Immature natural killer cell (primary cell): Measurements from ENCODE around the gene AGAP9. TPM values are rescaled to one million over a fixed set of nuclear protein-coding genes. Genes with fewer than 3 reads are reported as not detected.
"Not testable (repeated sequence)": the region's sequence is repeated elsewhere in the genome, so short reads cannot be mapped to it uniquely, and the experiment has no call there.

Source experiments
- DNase-seq, 3 donors: peaks; one replicate each; pipeline ENCODE4 v3.0.0; 2022; ENCODE audit warnings: mixed read lengths in 1 of 3
- H3K27ac Mint-ChIP-seq, 6 donors: one replicate each; pipeline ENCODE4 v1.8.0; 2020; ENCODE audit warnings: mixed read lengths in 6 of 6, mild to moderate bottlenecking in 5 of 6, inconsistent platforms in 4 of 6, moderate library complexity in 3 of 6
- H3K27me3 Mint-ChIP-seq, 3 donors: one replicate each; pipeline ENCODE4 v1.8.0; 2020 to 2021; ENCODE audit warnings: low read depth in 3 of 3, mild to moderate bottlenecking in 3 of 3, mixed read lengths in 3 of 3, moderate library complexity in 3 of 3, inconsistent platforms in 1 of 3
- H3K36me3 Mint-ChIP-seq, 3 donors: one replicate each; pipeline ENCODE4 v1.8.0; 2020; ENCODE audit warnings: mixed read lengths in 3 of 3, inconsistent platforms in 2 of 3, mild to moderate bottlenecking in 2 of 3
- H3K4me1 Mint-ChIP-seq, 2 donors: one replicate each; pipeline ENCODE4 v1.8.0; 2020; ENCODE audit warnings: inconsistent platforms in 2 of 2, mild to moderate bottlenecking in 2 of 2, mixed read lengths in 2 of 2, moderate library complexity in 1 of 2
- H3K4me3 Mint-ChIP-seq, 5 donors: one replicate each; pipeline ENCODE4 v1.8.0; 2020; ENCODE audit warnings: mild to moderate bottlenecking in 5 of 5, mixed read lengths in 5 of 5, inconsistent platforms in 3 of 5, moderate library complexity in 3 of 5
- H3K9me3 Mint-ChIP-seq, 6 donors: one replicate each; pipeline ENCODE4 v1.8.0; 2020; ENCODE audit warnings: mild to moderate bottlenecking in 6 of 6, mixed read lengths in 6 of 6, inconsistent platforms in 4 of 6, moderate library complexity in 3 of 6
- polyA plus RNA-seq, 3 donors: library from polyadenylated mRNA; unstranded; fragments of 300-500 nt; fragmentation: Illumina TruSeq; gene quantifications; one replicate each; pipeline ENCODE4 v1.2.3, GENCODE V29; 2021

Gene AGAP9
- polyA plus RNA-seq, 3 donors from 2014 or later, result 0.29 to 1.1 TPM; not detected in 1

DNA sequence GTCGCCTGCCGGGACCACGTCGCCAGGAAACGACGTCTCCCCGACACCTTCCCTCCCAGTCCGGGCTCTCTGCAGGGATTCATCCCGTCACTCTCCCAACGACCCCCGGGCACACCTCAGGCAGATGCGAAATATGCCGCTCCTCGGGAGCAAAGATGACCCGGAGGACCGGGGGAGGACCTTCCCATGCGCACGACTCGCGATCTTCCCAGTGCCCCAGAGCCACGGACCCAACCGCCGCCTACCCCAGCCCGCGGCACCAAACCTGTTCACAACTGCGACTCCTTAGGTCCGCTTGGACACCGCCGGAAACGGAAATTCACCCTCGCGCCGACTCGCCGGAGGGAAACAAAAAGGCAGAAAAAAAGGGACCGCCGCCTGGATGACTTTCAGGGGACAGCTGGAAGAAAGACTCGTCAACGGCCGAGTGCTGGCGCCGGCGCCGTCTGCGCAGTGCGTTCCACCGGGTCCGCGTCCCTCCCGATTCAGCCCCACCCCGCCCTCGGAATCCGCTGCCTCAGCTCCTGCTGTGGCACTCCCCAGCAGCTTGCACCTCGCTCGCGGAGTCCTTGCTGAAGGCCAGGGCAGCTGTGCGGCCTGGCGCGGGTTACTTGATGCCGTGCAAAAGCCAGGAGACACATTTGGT, 29.9 kb upstream of the AGAP9 start:
- Mint-ChIP-seq H3K4me1 (peaks cover 9 to 17% of the 10 kb centered on the region in 2 donors), H3K4me3 (peak overlapping the region; percentile 94 to 100 (median 99)), H3K27ac (peak overlapping the region; percentile 94 to 96 (median 96))
- H3K27me3 Mint-ChIP-seq, H3K9me3 Mint-ChIP-seq, H3K36me3 Mint-ChIP-seq: not testable (repeated sequence)
- peak; percentile 64 to 73 (median 66) for DNase-seq

DNA sequence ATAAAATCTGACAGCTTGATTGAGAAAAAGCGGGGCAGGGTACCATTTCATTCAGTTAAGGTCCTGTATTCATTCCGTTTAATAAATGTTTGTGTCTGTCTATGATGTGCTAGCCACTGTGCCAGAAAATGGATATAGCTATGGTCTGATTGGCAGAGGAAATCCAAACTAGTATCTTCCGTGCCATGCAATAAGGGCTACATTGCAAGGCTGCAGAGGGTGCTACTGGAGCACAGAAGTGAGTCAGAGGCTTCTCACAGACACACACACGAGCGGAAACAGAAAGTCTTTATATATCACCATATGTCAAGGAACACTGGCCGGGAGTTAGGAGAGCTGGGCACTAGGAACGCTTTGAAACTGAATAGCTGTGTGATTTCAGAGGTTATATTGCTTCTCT, 29.3 kb upstream of the AGAP9 start:
- H3K27ac Mint-ChIP-seq, result peak overlapping the region; percentile 92 to 96 (median 96)
- peak; percentile 20 to 39 (median 27) for DNase-seq
- not testable (repeated sequence) for H3K9me3 Mint-ChIP-seq, H3K36me3 Mint-ChIP-seq, H3K27me3 Mint-ChIP-seq
- peak overlapping the region; percentile 94 to 100 (median 99) for H3K4me3 Mint-ChIP-seq
- peaks cover 9 to 17% of the 10 kb centered on the region in 2 donors for H3K4me1 Mint-ChIP-seq

DNA sequence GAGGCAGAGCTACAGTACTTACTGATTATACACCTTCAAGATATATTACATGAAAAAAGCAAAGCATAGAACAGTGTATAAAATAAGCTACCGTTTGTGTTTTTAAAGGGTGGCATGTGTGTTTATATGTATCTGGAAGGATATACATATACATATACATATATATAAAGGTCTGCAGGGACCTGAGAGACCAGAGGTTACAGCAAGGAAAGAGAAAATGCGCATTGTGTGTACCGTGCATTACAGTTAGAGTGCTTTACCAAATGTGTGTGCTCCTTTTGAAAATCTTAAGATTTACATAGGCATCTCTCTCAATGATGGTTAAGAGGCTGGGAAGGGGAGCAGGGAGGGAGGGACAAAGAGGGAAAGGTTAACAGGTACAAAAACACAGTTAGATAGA, 23.8 kb upstream of the AGAP9 start:
- H3K9me3 Mint-ChIP-seq, H3K27ac Mint-ChIP-seq, H3K4me1 Mint-ChIP-seq: not testable (repeated sequence)

DNA sequence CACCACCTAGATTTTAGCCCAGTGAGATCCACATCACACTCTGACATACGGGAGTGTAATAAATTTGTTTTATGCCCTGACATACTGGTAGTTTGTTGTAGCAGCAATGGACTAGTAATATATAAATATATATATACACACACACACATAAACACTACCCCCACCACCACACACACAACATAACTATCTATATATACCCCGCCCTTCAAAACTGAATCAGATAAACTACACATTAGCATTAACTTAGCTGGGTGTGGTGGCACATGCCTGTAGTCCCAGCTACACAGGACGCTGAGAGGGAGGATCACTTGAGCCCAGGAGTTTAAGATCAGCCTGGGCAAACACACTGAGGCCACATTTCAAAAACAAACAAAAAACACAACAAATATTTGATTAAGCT, 13.0 kb upstream of the AGAP9 start:
- not testable (repeated sequence) for H3K9me3 Mint-ChIP-seq, H3K4me3 Mint-ChIP-seq, DNase-seq, H3K27me3 Mint-ChIP-seq, H3K36me3 Mint-ChIP-seq, H3K4me1 Mint-ChIP-seq, H3K27ac Mint-ChIP-seq

More for the DNA sequence above, 23.8 kb upstream of the AGAP9 start:
- not testable (repeated sequence) for H3K36me3 Mint-ChIP-seq, H3K4me3 Mint-ChIP-seq, DNase-seq, H3K27me3 Mint-ChIP-seq

DNA sequence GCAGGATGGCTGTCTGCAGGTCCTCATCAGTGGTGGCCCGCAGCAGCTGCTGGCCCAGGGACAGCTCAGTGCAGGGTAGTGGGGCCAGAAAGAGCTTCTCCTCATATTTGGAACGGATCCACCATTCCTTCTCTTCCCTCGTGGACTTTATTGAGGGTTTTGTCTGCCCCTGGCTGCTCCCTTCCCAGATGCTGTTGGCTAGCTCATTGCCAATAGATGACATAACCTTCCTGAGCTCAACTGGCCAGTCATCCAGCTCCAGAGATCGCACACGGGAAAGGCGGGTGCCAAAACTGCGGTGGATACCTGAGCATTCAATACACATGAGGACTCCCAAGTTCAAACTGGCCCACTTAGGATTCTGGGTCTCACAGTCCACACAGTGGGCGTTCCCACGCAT, 21.1 kb downstream of the AGAP9 start:
- not testable (repeated sequence) for DNase-seq, H3K9me3 Mint-ChIP-seq, H3K4me3 Mint-ChIP-seq, H3K27ac Mint-ChIP-seq, H3K27me3 Mint-ChIP-seq, H3K4me1 Mint-ChIP-seq, H3K36me3 Mint-ChIP-seq

DNA sequence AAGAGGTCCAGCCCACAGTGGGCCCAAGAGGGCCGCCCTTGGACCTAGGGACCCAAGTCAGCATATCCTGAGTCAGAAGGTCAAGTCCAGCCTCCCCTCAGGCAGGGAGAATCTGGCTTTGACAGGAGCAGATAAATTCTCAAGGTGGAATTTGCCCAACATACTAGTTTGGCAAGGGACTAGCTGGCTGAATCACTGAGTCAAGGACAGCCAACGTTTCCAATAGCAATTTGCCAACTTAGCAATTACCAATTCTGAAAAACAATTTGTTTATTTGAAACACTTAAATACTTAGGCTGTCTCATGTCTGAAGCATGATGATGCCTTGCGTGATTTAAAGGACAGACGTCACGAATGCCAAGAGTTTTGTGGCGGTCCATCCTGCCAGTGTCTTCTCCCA, 29.2 kb downstream of the AGAP9 start:
- H3K27me3 Mint-ChIP-seq, H3K4me1 Mint-ChIP-seq, H3K36me3 Mint-ChIP-seq, H3K27ac Mint-ChIP-seq, DNase-seq, H3K4me3 Mint-ChIP-seq, H3K9me3 Mint-ChIP-seq: not testable (repeated sequence)

DNA sequence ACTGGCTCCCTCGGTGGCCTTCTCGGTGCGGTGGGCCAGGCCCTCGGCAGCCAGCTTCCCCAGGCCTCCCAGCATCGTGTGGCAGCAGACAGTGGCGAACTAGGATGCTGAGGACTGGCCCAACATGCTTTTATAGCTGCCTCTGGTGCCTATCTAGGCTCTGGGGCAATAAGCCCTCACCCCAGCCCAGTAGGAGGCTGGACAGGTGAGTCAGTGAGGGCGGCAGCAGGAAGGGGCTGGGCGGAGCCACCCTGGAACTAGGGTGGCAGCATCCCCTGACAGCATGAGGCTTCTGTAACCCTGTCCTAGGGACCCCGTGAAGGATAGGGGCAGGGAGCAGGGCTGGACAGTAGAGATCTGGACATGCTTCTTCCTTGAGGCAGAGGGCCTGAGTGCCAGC, 31.8 kb downstream of the AGAP9 start, which contains the start of gene FAM25G:
TSS of gene FAM25G (minus strand) at position 101 of the 400 bp plus-strand sequence. CDS start at position 75, 26 bp downstream.
- not testable (repeated sequence) for DNase-seq, H3K27me3 Mint-ChIP-seq, H3K9me3 Mint-ChIP-seq, H3K4me3 Mint-ChIP-seq, H3K36me3 Mint-ChIP-seq, H3K27ac Mint-ChIP-seq, H3K4me1 Mint-ChIP-seq

DNA sequence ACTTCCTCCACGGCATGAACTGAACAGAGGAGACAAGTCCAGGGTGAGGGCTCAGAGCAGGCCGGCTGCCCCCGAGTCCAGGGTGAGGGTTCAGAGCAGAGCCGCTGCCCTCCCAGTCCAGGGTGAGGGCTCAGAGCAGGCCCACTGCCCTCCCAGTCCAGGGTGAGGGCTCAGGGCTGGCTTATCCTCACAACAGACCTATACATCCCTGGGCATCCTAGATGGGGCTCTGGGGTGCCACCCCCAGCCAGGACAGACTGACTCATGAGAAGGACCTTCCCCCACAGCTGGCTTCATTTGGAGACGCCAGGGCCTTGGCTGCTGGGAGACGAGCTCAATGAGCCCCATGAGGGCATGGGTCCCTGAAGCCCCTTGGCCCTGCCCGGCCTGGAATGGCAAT, 33.8 kb downstream of the AGAP9 start:
- H3K27me3 Mint-ChIP-seq, H3K9me3 Mint-ChIP-seq, H3K4me1 Mint-ChIP-seq, H3K27ac Mint-ChIP-seq, H3K36me3 Mint-ChIP-seq, DNase-seq, H3K4me3 Mint-ChIP-seq: not testable (repeated sequence)

DNA sequence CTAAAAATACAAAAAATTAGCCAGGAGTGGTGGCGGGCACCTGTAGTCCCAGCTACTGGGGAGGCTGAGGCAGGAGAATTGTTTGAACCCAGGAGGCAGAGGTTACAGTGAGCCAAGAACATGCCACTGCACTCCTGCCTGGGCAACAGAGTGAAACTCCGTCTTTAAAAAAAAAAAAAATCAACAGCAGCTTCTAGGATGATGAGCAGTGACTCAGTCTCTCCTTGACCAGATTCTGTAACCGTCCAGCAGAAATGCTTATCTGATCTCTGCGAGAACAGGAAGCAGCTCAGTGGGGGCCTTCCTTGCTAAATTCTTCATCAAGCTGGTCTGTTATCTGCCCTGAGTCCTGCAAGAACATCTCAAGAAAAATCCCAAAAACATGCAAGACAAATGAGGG, 37.5 kb downstream of the AGAP9 start:
- not testable (repeated sequence) for H3K4me1 Mint-ChIP-seq, H3K9me3 Mint-ChIP-seq, H3K4me3 Mint-ChIP-seq, H3K36me3 Mint-ChIP-seq, H3K27ac Mint-ChIP-seq, DNase-seq, H3K27me3 Mint-ChIP-seq

DNA sequence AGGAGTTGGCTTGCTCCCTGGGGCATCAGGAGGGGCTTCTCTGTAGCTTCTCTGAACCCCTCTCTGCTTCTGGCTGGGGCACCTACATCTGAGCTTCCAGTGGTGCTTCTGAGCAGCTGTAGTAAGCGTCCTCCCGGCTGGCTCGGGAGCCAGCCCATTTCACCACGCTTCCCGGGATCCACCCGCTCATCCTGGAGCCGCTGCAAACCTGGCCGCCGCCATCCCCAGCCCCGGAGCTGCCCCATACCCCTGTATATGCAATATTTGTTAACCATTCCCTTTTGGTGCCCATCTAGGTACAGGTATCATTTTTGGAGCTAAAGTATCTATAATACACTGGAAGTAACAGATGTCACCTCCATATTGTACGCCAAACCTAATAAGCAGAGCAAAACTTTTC, 38.7 kb downstream of the AGAP9 start:
- H3K27ac Mint-ChIP-seq, result not testable (repeated sequence)

DNA sequence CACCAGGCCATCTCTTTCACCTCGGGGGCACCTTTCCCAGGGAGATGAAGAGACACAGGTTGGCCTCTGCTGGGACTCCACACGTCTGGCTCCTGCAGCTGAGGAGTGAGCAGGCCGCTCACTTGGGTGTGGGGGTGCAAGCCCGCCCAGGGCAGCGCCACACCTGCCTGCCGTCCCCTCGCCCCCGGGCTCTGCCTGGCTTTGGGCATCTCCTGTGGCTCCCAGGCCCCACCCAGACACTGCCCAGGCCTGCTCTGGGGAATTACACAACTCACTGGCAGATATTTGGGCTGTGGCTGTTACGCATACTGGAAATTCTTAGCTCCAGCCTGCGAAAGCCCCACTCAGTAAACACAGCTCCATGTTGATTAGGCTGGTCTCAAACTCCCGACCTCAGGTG, 39.5 kb downstream of the AGAP9 start, which contains the start of gene ANXA8:
TSS of gene ANXA8 (minus strand) at position 193 of the 400 bp plus-strand sequence. CDS start at position 11, 182 bp downstream.
- H3K4me3 Mint-ChIP-seq, H3K36me3 Mint-ChIP-seq: not testable (repeated sequence)

More for the DNA sequence above, 38.7 kb downstream of the AGAP9 start:
- H3K4me3 Mint-ChIP-seq, H3K27me3 Mint-ChIP-seq, DNase-seq, H3K36me3 Mint-ChIP-seq, H3K4me1 Mint-ChIP-seq, H3K9me3 Mint-ChIP-seq: not testable (repeated sequence)

DNA sequence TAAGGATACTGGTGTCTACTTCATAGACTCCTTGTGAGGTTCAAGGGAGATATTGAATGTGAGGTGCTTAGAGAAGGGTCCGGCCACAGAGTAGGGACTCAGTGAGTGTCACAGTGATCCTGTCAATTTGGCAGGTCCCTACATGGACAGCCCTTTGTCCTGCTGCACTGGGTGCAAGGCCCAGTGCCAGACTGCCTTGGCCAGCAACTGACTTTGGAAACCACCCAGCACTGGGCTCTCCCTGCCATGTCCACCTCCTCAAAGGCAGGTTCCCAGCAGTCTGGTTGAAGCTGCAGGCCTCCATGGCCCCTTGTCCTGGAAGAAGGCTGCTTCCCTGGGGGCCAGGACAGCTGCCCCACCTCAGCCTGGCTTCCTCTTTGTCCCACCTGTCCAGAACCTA, 41.1 kb downstream of the AGAP9 start:
- H3K36me3 Mint-ChIP-seq, H3K4me1 Mint-ChIP-seq, H3K9me3 Mint-ChIP-seq, DNase-seq, H3K27ac Mint-ChIP-seq, H3K27me3 Mint-ChIP-seq, H3K4me3 Mint-ChIP-seq: not testable (repeated sequence)

More for the DNA sequence above, 39.5 kb downstream of the AGAP9 start, which contains the start of gene ANXA8:
- DNase-seq, H3K4me1 Mint-ChIP-seq, H3K27me3 Mint-ChIP-seq, H3K27ac Mint-ChIP-seq, H3K9me3 Mint-ChIP-seq: not testable (repeated sequence)

DNA sequence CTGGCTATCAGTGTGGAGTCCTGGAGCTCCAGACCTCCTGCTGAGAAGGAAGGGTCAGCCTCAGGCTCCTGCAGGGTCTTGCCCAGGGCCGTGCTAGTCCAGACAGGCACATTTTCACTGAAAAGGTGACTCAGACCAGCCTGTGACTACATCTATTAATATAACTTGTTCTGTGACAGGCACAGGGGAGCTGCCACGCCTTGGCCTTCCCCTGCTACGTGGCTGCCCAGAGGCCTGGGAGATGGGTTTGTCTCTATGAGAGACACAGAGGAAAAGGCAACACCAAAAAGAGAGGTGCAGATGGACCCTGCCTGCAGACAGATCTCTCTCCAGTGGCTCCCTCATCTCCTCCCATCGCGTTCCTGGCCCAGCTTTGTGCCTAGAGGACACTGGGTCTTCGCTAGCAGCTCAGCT, 41.7 kb downstream of the AGAP9 start:
- not testable (repeated sequence) for H3K27ac Mint-ChIP-seq, H3K36me3 Mint-ChIP-seq, H3K4me3 Mint-ChIP-seq, H3K9me3 Mint-ChIP-seq, H3K4me1 Mint-ChIP-seq, DNase-seq, H3K27me3 Mint-ChIP-seq

DNA sequence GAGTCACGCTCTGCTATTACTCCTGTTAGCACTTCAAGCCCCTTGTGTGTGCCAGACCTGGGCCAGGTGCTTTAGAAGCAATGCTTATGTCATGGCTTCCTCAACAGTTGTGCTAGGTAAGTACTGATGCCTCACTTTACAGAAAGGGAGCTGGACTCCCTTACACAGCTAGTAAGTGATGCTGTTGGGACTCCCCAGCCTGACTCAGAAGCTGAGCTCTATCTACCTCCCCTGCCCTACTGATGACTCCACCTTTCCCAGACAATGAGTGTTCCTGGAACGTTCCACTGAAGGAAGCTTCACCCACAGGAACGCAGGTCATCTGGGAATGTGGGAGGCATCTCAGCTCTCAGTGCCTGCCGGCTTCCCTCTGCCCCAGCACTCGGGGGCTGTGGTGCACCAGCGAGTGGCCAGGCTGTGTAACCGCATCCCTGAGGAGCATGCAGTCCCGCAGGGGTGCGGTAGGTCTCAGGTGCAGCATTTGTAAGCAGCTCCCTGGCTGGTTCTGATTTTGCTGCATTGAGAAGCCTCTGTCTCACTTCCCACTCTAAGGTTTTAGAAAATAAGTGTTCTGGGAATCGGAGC, 42.2 kb downstream of the AGAP9 start:
- not testable (repeated sequence) for DNase-seq, H3K9me3 Mint-ChIP-seq, H3K27me3 Mint-ChIP-seq, H3K4me3 Mint-ChIP-seq, H3K4me1 Mint-ChIP-seq, H3K27ac Mint-ChIP-seq, H3K36me3 Mint-ChIP-seq

DNA sequence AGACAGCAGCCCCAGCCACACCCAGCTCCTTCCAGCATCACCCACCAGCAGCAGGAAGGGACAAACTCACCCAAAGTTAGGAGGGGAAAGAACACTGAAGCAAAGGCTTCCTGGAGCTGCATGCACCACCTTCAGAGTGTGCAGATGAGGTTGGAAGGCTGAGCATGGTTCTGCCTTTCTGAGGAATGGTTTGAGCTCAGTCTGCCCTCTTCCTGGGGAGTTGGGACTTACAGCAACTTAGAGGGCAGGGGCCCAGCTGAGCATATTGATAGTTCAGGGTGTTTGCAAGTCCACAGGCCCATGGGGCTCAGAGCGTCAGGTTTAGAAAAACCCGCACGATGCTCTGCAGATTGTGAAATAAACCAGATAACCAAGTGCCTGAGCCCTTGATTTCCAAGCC, 43.3 kb downstream of the AGAP9 start:
- not testable (repeated sequence) for H3K27me3 Mint-ChIP-seq, H3K9me3 Mint-ChIP-seq, H3K4me1 Mint-ChIP-seq, DNase-seq, H3K4me3 Mint-ChIP-seq, H3K27ac Mint-ChIP-seq, H3K36me3 Mint-ChIP-seq
